ENCODE results near the gene SLC22A5. TPM values are rescaled to one million over a fixed set of nuclear protein-coding genes. Genes with fewer than 3 reads are reported as not detected.
A peak's percentile ranks its signal among the peaks of the same experiment; 100 is the strongest.

Gene SLC22A5
- total and polyA plus RNA-seq, 9 of the 15 experiments (the other 6 are each of a cell fraction or from before 2014, with no cell fraction given): 3.0 to 16.6 (median 8.3) TPM

- peak; percentile 90 for TF ChIP-seq JUND (IDR thresholded peaks at IDR 0.05; ENCODE audit: borderline replicate concordance, low read depth, low read length)
- peak; percentile 88; the same call in 1 of the 3 replicates for TF ChIP-seq JUND (tag; IDR thresholded peaks at IDR 0.05; ENCODE audit: borderline replicate concordance, low read depth, low read length)
- peak; percentile 69; the same call in 1 of the 2 replicates for TF ChIP-seq BACH1 (tag; IDR thresholded peaks at IDR 0.05)
- TF ChIP-seq ZNF274 (IDR thresholded peaks at IDR 0.05; ENCODE audit: borderline replicate concordance, low read depth, low read length): no peak
- TF ChIP-seq TRIM28 (IDR thresholded peaks at IDR 0.05): no peak
- no peak for TF ChIP-seq SREBF1 (IDR thresholded peaks at IDR 0.05; ENCODE audit: borderline replicate concordance, low read depth, low read length)
- TF ChIP-seq, protein P1, sequence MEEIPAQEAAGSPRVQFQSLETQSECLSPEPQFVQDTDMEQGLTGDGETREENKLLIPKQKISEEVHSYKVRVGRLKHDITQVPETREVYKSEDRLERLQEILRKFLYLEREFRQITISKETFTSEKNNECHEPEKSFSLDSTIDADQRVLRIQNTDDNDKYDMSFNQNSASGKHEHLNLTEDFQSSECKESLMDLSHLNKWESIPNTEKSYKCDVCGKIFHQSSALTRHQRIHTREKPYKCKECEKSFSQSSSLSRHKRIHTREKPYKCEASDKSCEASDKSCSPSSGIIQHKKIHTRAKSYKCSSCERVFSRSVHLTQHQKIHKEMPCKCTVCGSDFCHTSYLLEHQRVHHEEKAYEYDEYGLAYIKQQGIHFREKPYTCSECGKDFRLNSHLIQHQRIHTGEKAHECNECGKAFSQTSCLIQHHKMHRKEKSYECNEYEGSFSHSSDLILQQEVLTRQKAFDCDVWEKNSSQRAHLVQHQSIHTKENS (CRISPR knock-in tag; IDR thresholded peaks at IDR 0.05): no peak
- peak in 1 of 2 experiments; percentile 80 for TF ChIP-seq NCOA2 (IDR thresholded peaks at IDR 0.05; ENCODE audit: partially characterized antibody in 2 of 2)
- no peak for TF ChIP-seq NFYB (IDR thresholded peaks at IDR 0.05; ENCODE audit: extremely low read depth, insufficient read length)
- no peak for TF ChIP-seq NR2F6 (CRISPR knock-in tag; IDR thresholded peaks at IDR 0.05)
- peak; percentile 92 for TF ChIP-seq LEF1 (IDR thresholded peaks at IDR 0.05)
- TF ChIP-seq MTF1 (CRISPR knock-in tag; IDR thresholded peaks at IDR 0.05; ENCODE audit: borderline replicate concordance): no peak
- no peak for TF ChIP-seq POU5F1 (IDR thresholded peaks at IDR 0.05; ENCODE audit: borderline replicate concordance, low read depth, low read length, partially characterized antibody)
- no peak for TF ChIP-seq WHSC1 (IDR thresholded peaks at IDR 0.05; ENCODE audit: low read length)
- no peak for TF ChIP-seq KLF10 (CRISPR knock-in tag; IDR thresholded peaks at IDR 0.05)
- TF ChIP-seq MAFG (tag; conservative IDR thresholded peaks at IDR 0.05): 0 out of 2 replicates have a peak, but pooled peaks have one; percentile 32
- TF ChIP-seq ESRRB (CRISPR knock-in tag; IDR thresholded peaks at IDR 0.05; ENCODE audit: borderline replicate concordance): no peak
- TF ChIP-seq ZFP30 (CRISPR knock-in tag; IDR thresholded peaks at IDR 0.05; ENCODE audit: borderline replicate concordance): no peak
- no peak; the same call in 1 of the 2 replicates for TF ChIP-seq ZBTB1 (CRISPR knock-in tag; IDR thresholded peaks at IDR 0.05; ENCODE audit: borderline replicate concordance, low read depth)
- TF ChIP-seq ZKSCAN1 (IDR thresholded peaks at IDR 0.05; ENCODE audit: low read depth, low read length): peak; percentile 88
- TF ChIP-seq SMAD2 (IDR thresholded peaks at IDR 0.05; ENCODE audit: low read depth, low read length): no peak
- peak; percentile 39 for TF ChIP-seq ZFP36 (IDR thresholded peaks at IDR 0.05; ENCODE audit: low read depth, low read length, partially characterized antibody)
- peak; percentile 98 for TF ChIP-seq CBFA2T3 (IDR thresholded peaks at IDR 0.05)
- no peak for TF ChIP-seq CBX1 (IDR thresholded peaks at IDR 0.05; ENCODE audit: low read depth)
- peak; percentile 99 for TF ChIP-seq EP300 (IDR thresholded peaks at IDR 0.05; ENCODE audit: low read length)
- no peak for TF ChIP-seq KAT2B (IDR thresholded peaks at IDR 0.05; ENCODE audit: low read depth, low read length)
- TF ChIP-seq RFX1 (IDR thresholded peaks at IDR 0.05): no peak
- TF ChIP-seq, protein P2, sequence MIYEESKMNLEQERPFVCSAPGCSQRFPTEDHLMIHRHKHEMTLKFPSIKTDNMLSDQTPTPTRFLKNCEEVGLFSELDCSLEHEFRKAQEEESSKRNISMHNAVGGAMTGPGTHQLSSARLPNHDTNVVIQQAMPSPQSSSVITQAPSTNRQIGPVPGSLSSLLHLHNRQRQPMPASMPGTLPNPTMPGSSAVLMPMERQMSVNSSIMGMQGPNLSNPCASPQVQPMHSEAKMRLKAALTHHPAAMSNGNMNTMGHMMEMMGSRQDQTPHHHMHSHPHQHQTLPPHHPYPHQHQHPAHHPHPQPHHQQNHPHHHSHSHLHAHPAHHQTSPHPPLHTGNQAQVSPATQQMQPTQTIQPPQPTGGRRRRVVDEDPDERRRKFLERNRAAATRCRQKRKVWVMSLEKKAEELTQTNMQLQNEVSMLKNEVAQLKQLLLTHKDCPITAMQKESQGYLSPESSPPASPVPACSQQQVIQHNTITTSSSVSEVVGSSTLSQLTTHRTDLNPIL (CRISPR knock-in tag; IDR thresholded peaks at IDR 0.05): no peak
- no peak for TF ChIP-seq FOXK1 (CRISPR knock-in tag; IDR thresholded peaks at IDR 0.05; ENCODE audit: borderline replicate concordance)
- TF ChIP-seq FOXP1 (CRISPR knock-in tag; IDR thresholded peaks at IDR 0.05): peak; percentile 47
Observed at GRCh38 chr5:132422720-132423437, 53.4 kb downstream of the SLC22A5 start (continued).
